ENCODE results near the gene TTC9.

GRCh38 chr14:70654632-70655031 lies 12.9 kb downstream of the TTC9 start:
- no peak for TF ChIP-seq EZH2 (IDR thresholded peaks at IDR 0.05; ENCODE audit: low read length, missing control alignments)
- TF ChIP-seq CTCF (conservative IDR thresholded peaks at IDR 0.05 in 1 of 2, IDR thresholded peaks at IDR 0.05 in 1 of 2; ENCODE audit: low read depth in 1 of 2, low read length in 2 of 2): no peak

All from fibroblast of lung (primary cell).